ENCODE data around the gene PLCH1. TPM values are rescaled to one million over a fixed set of nuclear protein-coding genes. Genes with fewer than 3 reads are reported as not detected.

The PLCH1 gene
- total and polyA plus RNA-seq, 10 of the 15 experiments (the other 5 are each of a cell fraction or from before 2014, with no cell fraction given): 0.03 to 0.22 (median 0.04) TPM; not detected in 5

- Histone ChIP-seq H3K79me2 (ENCODE audit: control insufficient read depth, insufficient read depth, low read length) (no peaks in the 10 kb centered on the region), H3K4me2 (ENCODE audit: control insufficient read depth, insufficient read depth) (no peak overlapping the region), H3K4me3 (no peak overlapping the region), H3K27me3 (replicated peaks in 1 of 2; ENCODE audit: control insufficient read depth in 2 of 2, insufficient read depth in 2 of 2, low read length in 1 of 2) (no peaks in the 10 kb centered on the region; a peak in 1 of 4 replicates), H2AFZ (ENCODE audit: control insufficient read depth, low read depth, low read length) (no peak overlapping the region), H4K20me1 (ENCODE audit: control insufficient read depth, insufficient read depth) (no peaks in the 10 kb centered on the region), H3K4me1 (ENCODE audit: control insufficient read depth, insufficient read depth, low read length) (no peaks in the 10 kb centered on the region), H3K9me3 (replicated peaks; ENCODE audit: control insufficient read depth, insufficient read depth, low read length) (no peaks in the 10 kb centered on the region), H3K9ac (ENCODE audit: control insufficient read depth, insufficient read depth, low read length) (no peak overlapping the region), H3K27ac (ENCODE audit: control insufficient read depth, insufficient read depth) (no peak overlapping the region), H3K36me3 (ENCODE audit: control insufficient read depth in 2 of 2, insufficient read depth in 2 of 2, low read length in 1 of 2) (no peaks in the 10 kb centered on the region)
- RAD21 ChIA-PET (ENCODE audit: unreplicated experiment): no interaction called here
- intact Hi-C loops (cut with micrococcal nuclease; ENCODE audit: unreplicated experiment): no loop called here
- WGBS (ENCODE audit: insufficient coverage, insufficient replicate concordance, low lambda C conversion rate, missing lambda C conversion rate): 0% methylated on average over 1 of the region's 1 CpG
- SMC1A ChIA-PET (ENCODE audit: uncharacterized antibody, unreplicated experiment): no interaction called here
- no peak for TF ChIP-seq RB1 (IDR thresholded peaks at IDR 0.05; ENCODE audit: borderline replicate concordance)
- TF ChIP-seq BHLHE40 (IDR thresholded peaks at IDR 0.05; ENCODE audit: borderline replicate concordance in 1 of 2, low read depth in 2 of 2, low read length in 1 of 2): no peak
- no peak for TF ChIP-seq RELB (IDR thresholded peaks at IDR 0.05; ENCODE audit: low read depth)
- TF ChIP-seq SUPT20H (IDR thresholded peaks at IDR 0.05; ENCODE audit: borderline replicate concordance, control insufficient read depth, low read depth, low read length): no peak
- no peak for TF ChIP-seq SPI1 (IDR thresholded peaks at IDR 0.05; ENCODE audit: borderline replicate concordance, insufficient read depth, low read depth, low read length)
- TF ChIP-seq PML (IDR thresholded peaks at IDR 0.05; ENCODE audit: low read length): no peak
- TF ChIP-seq SMAD1 (IDR thresholded peaks at IDR 0.05; ENCODE audit: low read depth, partially characterized antibody): no peak
- BruUV-seq (replicated peaks): no TSS peak
- POLR2A ChIA-PET: no interaction called here
- CTCF ChIA-PET: no interaction called here
- DNase-seq (ENCODE audit: low read depth, low spot score): no peak
- ATAC-seq: no peak
- in situ Hi-C loops (cut with MboI): no loop called here
- no peak for FAIRE-seq
Measured at GRCh38 chr3:155607761-155608160, 137.1 kb downstream of the PLCH1 start.
